A549 (cell line): Measurements from ENCODE around the gene PLA2G2C. TPM values are rescaled to one million over a fixed set of nuclear protein-coding genes. Genes with fewer than 3 reads are reported as not detected.

Source experiments
- ATAC-seq, 2 experiments: fragments of 200-7000 bp in 1 of 2; fragments of >200 bp in 1 of 2; cut with Nextera tagmentation in 1 of 2; cut with Tn5 transposase in 1 of 2; 3 replicates each; pipeline versions ENCODE4 v1.8.0 to v1.9.1; 2018 to 2020; ENCODE audit warnings: mild to moderate bottlenecking in 1 of 2, moderate library complexity in 1 of 2
- CTCF ChIA-PET: fragments of 300-600 bp; sonication (Branson Sonifier 250); formaldehyde crosslinking; extraction: SDS; loops from one replicate; lab custom pipeline; 2021; ENCODE audit warnings: antibody characterized with exemption, inconsistent platforms; lab: Yijun Ruan, JAX
- POLR2A ChIA-PET: fragments of 350-600 bp; formaldehyde crosslinking; extraction: SDS; loops from one replicate; lab custom pipeline; 2021; ENCODE audit warnings: antibody characterized with exemption, inconsistent platforms; lab: Yijun Ruan, JAX
- DNase-seq, 2 experiments: peaks; one replicate each; pipeline versions ENCODE4 v3.0.0 to v3.0.0-alpha.2; 2011 to 2016; ENCODE audit warnings: low read depth in 1 of 2, low spot score in 1 of 2
- FAIRE-seq: peaks from 2 replicates; lab custom pipeline; 2011; peaks lifted over from hg19 to GRCh38; lab: Jason Lieb, UNC
- H3K27ac ChIP-seq, 2 experiments: fragments of >200 bp; sonication (Bioruptor Twin); formaldehyde crosslinking; 3 replicates each; pipeline ENCODE4 v1.5.1; 2016 to 2017
- H3K4me1 ChIP-seq: fragments of >200 bp; sonication (Bioruptor Twin); formaldehyde crosslinking; 3 replicates; pipeline ENCODE4 v1.6.1; 2016
- H3K4me2 ChIP-seq: fragments of >200 bp; sonication (Bioruptor Twin); formaldehyde crosslinking; 3 replicates; pipeline ENCODE4 v1.6.1; 2016
- H3K4me3 ChIP-seq: fragments of >200 bp; sonication (Bioruptor Twin); formaldehyde crosslinking; 3 replicates; pipeline ENCODE4 v1.5.1; 2016
- H3K9me3 ChIP-seq: fragments of >200 bp; sonication (Bioruptor Twin); formaldehyde crosslinking; 3 replicates; pipeline ENCODE4 v1.6.1; 2016
- BCL3 ChIP-seq: fragments of >200 bp; sonication (Bioruptor Twin); formaldehyde crosslinking; IDR thresholded peaks from 3 replicates; pipeline ENCODE4 v1.6.1; 2016
- BHLHE40 ChIP-seq: IDR thresholded peaks from 2 replicates; pipeline ENCODE4 v1.6.1; 2012; ENCODE audit warnings: low read depth, low read length, inconsistent platforms
- CBX2 ChIP-seq: fragments of 200-600 bp; sonication (generic); IDR thresholded peaks from 2 replicates; pipeline ENCODE4 v1.6.1; 2016; ENCODE audit warnings: low read depth, mild to moderate bottlenecking, borderline replicate concordance
- CHD2 ChIP-seq: fragments of 150-350 bp; IDR thresholded peaks from 2 replicates; pipeline ENCODE4 v1.6.1; 2014; ENCODE audit warnings: low read length; ENCODE audit not compliant: partially characterized antibody
- CTCF ChIP-seq: fragments of >200 bp; sonication (Bioruptor Twin); formaldehyde crosslinking; IDR thresholded peaks from 3 replicates; pipeline ENCODE4 v1.5.1; 2016
- FOXS1 ChIP-seq: fragments of 250-450 bp; sonication (Bioruptor Pico); IDR thresholded peaks from 2 replicates; pipeline ENCODE4 v1.5.0; 2020; ENCODE audit warnings: mild to moderate bottlenecking, moderate library complexity
- HDAC2 ChIP-seq: fragments of 200-600 bp; sonication (generic); IDR thresholded peaks from 2 replicates; pipeline ENCODE4 v1.6.1; 2016
- HMGXB4 ChIP-seq: fragments of 250-450 bp; sonication (Bioruptor Pico); IDR thresholded peaks from 2 replicates; pipeline ENCODE4 v1.5.0; 2021; ENCODE audit warnings: mild to moderate bottlenecking, moderate library complexity, borderline replicate concordance
- HOXB13 ChIP-seq: fragments of 250-450 bp; sonication (Bioruptor Pico); IDR thresholded peaks from 2 replicates; pipeline ENCODE4 v1.5.0; 2020; ENCODE audit warnings: low read depth, mild to moderate bottlenecking, moderate library complexity
- JUNB ChIP-seq: fragments of >200 bp; sonication (Bioruptor Twin); formaldehyde crosslinking; IDR thresholded peaks from 2 replicates; pipeline ENCODE4 v1.6.1; 2016
- MAFK ChIP-seq: fragments of 450-650 bp; IDR thresholded peaks from 2 replicates; pipeline ENCODE4 v1.6.1; 2014; ENCODE audit not compliant: partially characterized antibody
- NPAS2 ChIP-seq: fragments of 250-450 bp; sonication (Bioruptor Pico); IDR thresholded peaks from 2 replicates; pipeline ENCODE4 v1.8.0; 2022; ENCODE audit warnings: mild to moderate bottlenecking, moderate library complexity, borderline replicate concordance
- ZNF302 ChIP-seq: fragments of 250-450 bp; sonication (Bioruptor Pico); IDR thresholded peaks from 2 replicates; pipeline ENCODE4 v1.9.0; 2021; ENCODE audit warnings: inconsistent platforms, mild to moderate bottlenecking, moderate library complexity
- WGBS: methylation state at CpG from one replicate; pipeline ENCODE4 v1.1.6; 2017; ENCODE audit errors: missing lambda C conversion rate; 5-methylcytosine and 5-hydroxymethylcytosine counted together
- polyA plus RNA-seq, 4 experiments: library from polyadenylated mRNA; depleted of rRNA in 3 of 4; stranded (reverse); fragments of >200 nt; fragmentation: RNase III in 1 of 4; extraction: RNeasy Plus Mini Kit Qiagen cat#74134 plus additional on column Dnase treatment in 1 of 4; gene quantifications; 2 replicates in 3 of 4; 3 replicates in 1 of 4; pipeline ENCODE4 v1.2.3, GENCODE V29; 2011 to 2017
- TF ChIP-seq, protein P1 (sequence below): fragments of 200-600 bp; sonication (generic); IDR thresholded peaks from 2 replicates; pipeline ENCODE4 v1.6.1; 2016; ENCODE audit warnings: antibody characterized with exemption, mild to moderate bottlenecking, moderate library complexity
- TF ChIP-seq, protein P2 (sequence below): IDR thresholded peaks from 2 replicates; pipeline ENCODE4 v1.6.1; 2012

The PLA2G2C gene
- polyA plus RNA-seq, 2 of the 4 experiments (the other 2 are of a cell fraction): not detected

DNA sequence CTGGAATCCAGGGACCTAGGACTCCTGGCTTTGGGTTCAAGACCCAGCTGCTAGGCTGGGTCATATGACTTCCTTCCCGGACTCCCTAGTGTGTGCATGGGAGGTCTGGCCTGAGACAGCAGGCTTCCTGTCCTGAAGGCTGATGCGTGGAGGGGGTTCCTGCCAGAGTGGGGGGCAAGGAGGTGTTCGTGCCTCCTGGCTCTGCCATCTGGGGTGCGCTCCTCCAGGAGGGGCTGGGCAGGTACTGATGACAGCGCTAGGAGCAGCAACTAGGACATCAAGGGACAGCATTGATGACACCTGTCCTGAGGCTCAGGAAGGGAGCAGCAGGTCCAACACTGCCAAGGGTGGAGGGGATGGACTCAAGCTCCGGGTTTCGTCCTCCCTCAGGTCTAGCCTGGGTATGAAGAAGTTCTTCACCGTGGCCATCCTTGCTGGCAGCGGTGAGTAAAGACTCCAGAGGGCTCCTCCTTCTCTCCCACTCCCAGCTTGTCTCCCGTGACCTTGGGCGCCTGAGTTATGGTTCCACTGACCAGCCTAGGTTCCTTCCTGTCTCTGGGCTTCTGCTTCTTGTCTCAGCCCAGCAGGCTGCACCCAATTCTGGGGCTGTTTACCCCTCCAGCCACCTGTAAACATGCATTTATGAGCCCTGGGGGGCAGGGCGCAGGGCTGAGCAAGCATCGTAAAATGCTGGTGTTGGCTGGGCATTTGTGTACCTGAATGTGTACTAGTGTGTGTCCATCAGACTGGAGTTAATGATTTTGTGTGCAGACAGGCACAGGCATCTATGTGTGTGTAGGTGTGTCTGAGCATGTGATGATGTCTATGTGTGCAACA is 46.3 kb downstream of the PLA2G2C start:
- ChIA-PET CTCF (no interaction called here), POLR2A (no interaction called here)
- DNase-seq: no peak
- Histone ChIP-seq H3K4me2 (no peak overlapping the region), H3K4me3 (no peak overlapping the region), H3K4me1 (no peaks in the 10 kb centered on the region), H3K9me3 (no peaks in the 10 kb centered on the region), H3K27ac (no peak overlapping the region)
- TF ChIP-seq, protein P1, sequence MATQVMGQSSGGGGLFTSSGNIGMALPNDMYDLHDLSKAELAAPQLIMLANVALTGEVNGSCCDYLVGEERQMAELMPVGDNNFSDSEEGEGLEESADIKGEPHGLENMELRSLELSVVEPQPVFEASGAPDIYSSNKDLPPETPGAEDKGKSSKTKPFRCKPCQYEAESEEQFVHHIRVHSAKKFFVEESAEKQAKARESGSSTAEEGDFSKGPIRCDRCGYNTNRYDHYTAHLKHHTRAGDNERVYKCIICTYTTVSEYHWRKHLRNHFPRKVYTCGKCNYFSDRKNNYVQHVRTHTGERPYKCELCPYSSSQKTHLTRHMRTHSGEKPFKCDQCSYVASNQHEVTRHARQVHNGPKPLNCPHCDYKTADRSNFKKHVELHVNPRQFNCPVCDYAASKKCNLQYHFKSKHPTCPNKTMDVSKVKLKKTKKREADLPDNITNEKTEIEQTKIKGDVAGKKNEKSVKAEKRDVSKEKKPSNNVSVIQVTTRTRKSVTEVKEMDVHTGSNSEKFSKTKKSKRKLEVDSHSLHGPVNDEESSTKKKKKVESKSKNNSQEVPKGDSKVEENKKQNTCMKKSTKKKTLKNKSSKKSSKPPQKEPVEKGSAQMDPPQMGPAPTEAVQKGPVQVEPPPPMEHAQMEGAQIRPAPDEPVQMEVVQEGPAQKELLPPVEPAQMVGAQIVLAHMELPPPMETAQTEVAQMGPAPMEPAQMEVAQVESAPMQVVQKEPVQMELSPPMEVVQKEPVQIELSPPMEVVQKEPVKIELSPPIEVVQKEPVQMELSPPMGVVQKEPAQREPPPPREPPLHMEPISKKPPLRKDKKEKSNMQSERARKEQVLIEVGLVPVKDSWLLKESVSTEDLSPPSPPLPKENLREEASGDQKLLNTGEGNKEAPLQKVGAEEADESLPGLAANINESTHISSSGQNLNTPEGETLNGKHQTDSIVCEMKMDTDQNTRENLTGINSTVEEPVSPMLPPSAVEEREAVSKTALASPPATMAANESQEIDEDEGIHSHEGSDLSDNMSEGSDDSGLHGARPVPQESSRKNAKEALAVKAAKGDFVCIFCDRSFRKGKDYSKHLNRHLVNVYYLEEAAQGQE: no peak
- TF ChIP-seq BHLHE40: no peak
- TF ChIP-seq, protein P2, sequence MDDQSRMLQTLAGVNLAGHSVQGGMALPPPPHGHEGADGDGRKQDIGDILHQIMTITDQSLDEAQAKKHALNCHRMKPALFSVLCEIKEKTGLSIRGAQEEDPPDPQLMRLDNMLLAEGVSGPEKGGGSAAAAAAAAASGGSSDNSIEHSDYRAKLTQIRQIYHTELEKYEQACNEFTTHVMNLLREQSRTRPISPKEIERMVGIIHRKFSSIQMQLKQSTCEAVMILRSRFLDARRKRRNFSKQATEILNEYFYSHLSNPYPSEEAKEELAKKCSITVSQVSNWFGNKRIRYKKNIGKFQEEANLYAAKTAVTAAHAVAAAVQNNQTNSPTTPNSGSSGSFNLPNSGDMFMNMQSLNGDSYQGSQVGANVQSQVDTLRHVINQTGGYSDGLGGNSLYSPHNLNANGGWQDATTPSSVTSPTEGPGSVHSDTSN: no peak
- no peak for TF ChIP-seq MAFK
- TF ChIP-seq FOXS1 (CRISPR knock-in tag): no peak
- TF ChIP-seq HOXB13: no peak
- TF ChIP-seq BCL3: no peak
- TF ChIP-seq CBX2: no peak
- TF ChIP-seq HDAC2: no peak
- TF ChIP-seq ZNF302: no peak
- no peak for TF ChIP-seq NPAS2 (CRISPR knock-in tag)
- TF ChIP-seq CHD2: no peak
- TF ChIP-seq HMGXB4 (CRISPR knock-in tag): no peak
- no peak for TF ChIP-seq JUNB
- no peak for TF ChIP-seq CTCF
- no peak for ATAC-seq
- WGBS: 53% methylated on average over 10 of the region's 13 CpGs
- no peak for FAIRE-seq
